Chondrocyte (in vitro differentiated cells): ENCODE results near the gene FYN. TPM values are rescaled to one million over a fixed set of nuclear protein-coding genes. Genes with fewer than 3 reads are reported as not detected.
A peak's percentile ranks its signal among the peaks of the same experiment; 100 is the strongest.

Experiments used
- DNase-seq: peaks from one replicate; pipeline ENCODE4 v3.0.0; 2021; ENCODE audit warnings: mixed read lengths, low spot score
- H3K27ac Mint-ChIP-seq: one replicate; pipeline ENCODE4 v1.8.0; 2021; ENCODE audit warnings: mild to moderate bottlenecking, moderate library complexity, mixed read lengths; ENCODE audit not compliant: unreplicated experiment
- H3K27me3 Mint-ChIP-seq: 2 replicates; pipeline ENCODE4 v1.8.0; 2021; ENCODE audit warnings: low read depth, mixed read lengths
- H3K36me3 Mint-ChIP-seq: 2 replicates; pipeline ENCODE4 v1.8.0; 2021; ENCODE audit warnings: low read depth, mixed read lengths
- H3K4me1 Mint-ChIP-seq: 2 replicates; pipeline ENCODE4 v1.8.0; 2021; ENCODE audit warnings: low read depth, mild to moderate bottlenecking, mixed read lengths
- H3K4me3 Mint-ChIP-seq: one replicate; pipeline ENCODE4 v1.8.0; 2021; ENCODE audit warnings: mild to moderate bottlenecking, moderate library complexity, mixed read lengths; ENCODE audit not compliant: unreplicated experiment
- H3K9me3 Mint-ChIP-seq: 2 replicates; pipeline ENCODE4 v1.8.0; 2021; ENCODE audit warnings: low read depth, mixed read lengths
- CTCF ChIP-seq: fragments of 200-600 bp; sonication (generic); IDR thresholded peaks from 2 replicates; pipeline ENCODE4 v1.5.0; 2021; ENCODE audit warnings: antibody characterized with exemption, mild to moderate bottlenecking, moderate library complexity
- total RNA-seq: library from RNA; stranded (reverse); gene quantifications from 3 replicates; pipeline ENCODE4 v1.2.1, GENCODE V29; 2021

FYN gene
- total RNA-seq, 1 donor from 2014 or later = 109 TPM

- Mint-ChIP-seq H3K27ac (peak overlapping the region; percentile 34), H3K4me1 (peaks cover 49% of the 10 kb centered on the region), H3K4me3 (no peak overlapping the region), H3K27me3 (no peaks in the 10 kb centered on the region), H3K9me3 (no peaks in the 10 kb centered on the region), H3K36me3 (peaks cover 3% of the 10 kb centered on the region)
- DNase-seq = no peak
- TF ChIP-seq CTCF = no peak
These were observed 103.7 kb downstream of the FYN start for GRCh38 chr6:111769365-111770152.

- H3K36me3 Mint-ChIP-seq = peaks cover 3% of the 10 kb centered on the region
- TF ChIP-seq CTCF = no peak
- no peak overlapping the region for H3K4me3 Mint-ChIP-seq
- peaks cover 61% of the 10 kb centered on the region for H3K4me1 Mint-ChIP-seq
- no peaks in the 10 kb centered on the region for H3K27me3 Mint-ChIP-seq
- DNase-seq = no peak
- no peaks in the 10 kb centered on the region for H3K9me3 Mint-ChIP-seq
- no peak overlapping the region for H3K27ac Mint-ChIP-seq
These were observed 104.9 kb downstream of the FYN start for GRCh38 chr6:111768431-111768770.

GRCh38 chr6:111767752-111768430 is 105.4 kb downstream of the FYN start:
- DNase-seq = no peak
- H3K27ac Mint-ChIP-seq = peak overlapping the region; percentile 12
- no peaks in the 10 kb centered on the region for H3K9me3 Mint-ChIP-seq
- peaks cover 66% of the 10 kb centered on the region for H3K4me1 Mint-ChIP-seq
- no peak overlapping the region for H3K4me3 Mint-ChIP-seq
- H3K36me3 Mint-ChIP-seq = peaks cover 3% of the 10 kb centered on the region
- no peaks in the 10 kb centered on the region for H3K27me3 Mint-ChIP-seq
- TF ChIP-seq CTCF = no peak

GRCh38 chr6:111766201-111766857 is 106.9 kb downstream of the FYN start:
- peak overlapping the region; percentile 43 for H3K27ac Mint-ChIP-seq
- H3K4me1 Mint-ChIP-seq = peaks cover 81% of the 10 kb centered on the region
- no peaks in the 10 kb centered on the region for H3K27me3 Mint-ChIP-seq
- H3K4me3 Mint-ChIP-seq = no peak overlapping the region
- no peak for DNase-seq
- no peak for TF ChIP-seq CTCF
- no peaks in the 10 kb centered on the region for H3K9me3 Mint-ChIP-seq
- peaks cover 2% of the 10 kb centered on the region for H3K36me3 Mint-ChIP-seq

GRCh38 chr6:111765763-111766162 is 107.5 kb downstream of the FYN start:
- Mint-ChIP-seq H3K9me3 (no peaks in the 10 kb centered on the region), H3K27ac (peak overlapping the region; percentile 43), H3K4me3 (no peak overlapping the region)

More at GRCh38 chr6:111765763-111766162, 107.5 kb downstream of the FYN start:
- H3K4me1 Mint-ChIP-seq = peaks cover 87% of the 10 kb centered on the region
- H3K36me3 Mint-ChIP-seq = peaks cover 1% of the 10 kb centered on the region
- no peaks in the 10 kb centered on the region for H3K27me3 Mint-ChIP-seq
- TF ChIP-seq CTCF = no peak
- no peak for DNase-seq
